GM18511 (cell line): ENCODE measurements around the gene KPNA5.
"Not testable (repeated sequence)": the region's sequence is repeated elsewhere in the genome, so short reads cannot be mapped to it uniquely, and the experiment has no call there.

Experiments used
- ATAC-seq: cut with Tn5 transposase; IDR thresholded peaks from one replicate; pipeline ENCODE4 v1.9.1; 2021; ENCODE audit warnings: mild to moderate bottlenecking, moderate library complexity; ENCODE audit not compliant: unreplicated experiment

Gene KPNA5

GRCh38 chr6:116680880-116681672 lies at the start of gene KPNA5:
Gene KPNA5 (plus strand): TSS chr6:116681211. CDS start chr6:116681335, 124 bp downstream.
- ATAC-seq = peak; percentile 97

- no peak for ATAC-seq
Measured at GRCh38 chr6:116631379-116631990, 49.5 kb upstream of the KPNA5 start.

GRCh38 chr6:116633685-116634084 lies 47.3 kb upstream of the KPNA5 start:
- ATAC-seq = no peak

GRCh38 chr6:116648156-116648555 lies 32.9 kb upstream of the KPNA5 start:
- ATAC-seq = no peak

GRCh38 chr6:116649129-116649528 lies 31.9 kb upstream of the KPNA5 start:
- no peak for ATAC-seq

- ATAC-seq = no peak
Measured at GRCh38 chr6:116651916-116652315, 29.1 kb upstream of the KPNA5 start.

GRCh38 chr6:116661594-116661993 lies 19.4 kb upstream of the KPNA5 start:
- ATAC-seq = no peak

GRCh38 chr6:116662202-116662601 lies 18.8 kb upstream of the KPNA5 start:
- ATAC-seq = no peak

GRCh38 chr6:116663308-116663707 lies 17.7 kb upstream of the KPNA5 start:
- ATAC-seq = no peak

- not testable (repeated sequence) for ATAC-seq
Measured at GRCh38 chr6:116664169-116664568, 16.8 kb upstream of the KPNA5 start.

GRCh38 chr6:116665464-116665863 lies 15.5 kb upstream of the KPNA5 start:
- no peak for ATAC-seq

GRCh38 chr6:116666869-116667268 lies 14.1 kb upstream of the KPNA5 start:
- peak; percentile 44 for ATAC-seq

GRCh38 chr6:116667623-116668022 lies 13.4 kb upstream of the KPNA5 start:
- peak; percentile 35 for ATAC-seq

GRCh38 chr6:116672306-116672705 lies 8.7 kb upstream of the KPNA5 start:
- no peak for ATAC-seq

GRCh38 chr6:116676021-116676420 lies 5.0 kb upstream of the KPNA5 start:
- ATAC-seq = no peak

- ATAC-seq = peak; percentile 11
Measured at GRCh38 chr6:116682334-116682712, 1.3 kb downstream of the KPNA5 start.

GRCh38 chr6:116685437-116685993 lies 4.5 kb downstream of the KPNA5 start:
- ATAC-seq = no peak

- not testable (repeated sequence) for ATAC-seq
Measured at GRCh38 chr6:116686475-116687101, 5.6 kb downstream of the KPNA5 start.

- no peak for ATAC-seq
Measured at GRCh38 chr6:116691154-116691553, 10.1 kb downstream of the KPNA5 start.

- not testable (repeated sequence) for ATAC-seq
Measured at GRCh38 chr6:116692873-116693272, 11.9 kb downstream of the KPNA5 start.

GRCh38 chr6:116693275-116693674 lies 12.3 kb downstream of the KPNA5 start:
- not testable (repeated sequence) for ATAC-seq

- ATAC-seq = peak; percentile 94
Measured at GRCh38 chr6:116695401-116695800, 14.4 kb downstream of the KPNA5 start.
